PC-9 (cell line): ENCODE results near the gene RPL37.
"Not testable (repeated sequence)": the region's sequence is repeated elsewhere in the genome, so short reads cannot be mapped to it uniquely, and the experiment has no call there.

ENCODE experiments used
- CTCF ChIP-seq: fragments of 200-600 bp; sonication (generic); conservative IDR thresholded peaks from 2 replicates; pipeline ENCODE4 v1.6.1; 2017; ENCODE audit warnings: mixed run types, antibody characterized with exemption, mild to moderate bottlenecking, moderate library complexity
- EZH2 ChIP-seq: fragments of 200-600 bp; sonication (generic); IDR thresholded peaks from 2 replicates; pipeline ENCODE4 v1.8.0; 2017; ENCODE audit warnings: antibody characterized with exemption, low read depth

GRCh38 chr5:40794877-40795276 lies 40.1 kb downstream of the RPL37 start:
- not testable (repeated sequence) for TF ChIP-seq CTCF, EZH2
